ENCODE data around the gene AMY1C. TPM values are rescaled to one million over a fixed set of nuclear protein-coding genes. Genes with fewer than 3 reads are reported as not detected.
"Not testable (repeated sequence)": the region's sequence is repeated elsewhere in the genome, so short reads cannot be mapped to it uniquely, and the experiment has no call there.

The AMY1C gene
- total RNA-seq, 1 experiment from 2014 or later: not detected

GRCh38 chr1:103701256-103701655, 48.4 kb upstream of the AMY1C start:
- H3K79me2 ChIP-seq (ENCODE audit: insufficient read depth, low read length); H4K91ac ChIP-seq (ENCODE audit: insufficient read length, low read depth, low read length); H3K9me3 Mint-ChIP-seq; H2BK120ac ChIP-seq (ENCODE audit: low read depth, low read length, poor library complexity, severe bottlenecking); H2BK15ac ChIP-seq (ENCODE audit: low read depth, low read length); H2BK20ac ChIP-seq (ENCODE audit: low read depth, low read length, poor library complexity, severe bottlenecking); H3K4me2 ChIP-seq (ENCODE audit: insufficient read depth, insufficient read length, low read length); H3K9me3 ChIP-seq (ENCODE audit: control insufficient read depth, low read depth, low read length); H4K5ac ChIP-seq (ENCODE audit: insufficient read length, low read depth, low read length); H2BK5ac ChIP-seq (ENCODE audit: insufficient read length, low read length); H3K18ac ChIP-seq (ENCODE audit: insufficient read length, low read depth, low read length); H3K23me2 ChIP-seq (ENCODE audit: insufficient read length, low read depth, low read length, poor library complexity, severe bottlenecking); H4K8ac ChIP-seq (replicated peaks; ENCODE audit: insufficient read length, low read depth, low read length); H3K27me3 Mint-ChIP-seq (ENCODE audit: low read depth); H2AK5ac ChIP-seq (ENCODE audit: insufficient read length, low read length); H2AFZ ChIP-seq (ENCODE audit: low read length); H3K27ac ChIP-seq (ENCODE audit: insufficient read length, low read depth, low read length); H3K14ac ChIP-seq (ENCODE audit: insufficient read depth, low read length); H3K56ac ChIP-seq (ENCODE audit: insufficient read length, low read depth, low read length); H3K4ac ChIP-seq (ENCODE audit: low read depth, low read length); H3K4me1 ChIP-seq (ENCODE audit: insufficient read depth, low read length); H3K27ac Mint-ChIP-seq; H3K27me3 ChIP-seq (ENCODE audit: insufficient read depth, low read length); H3K23ac ChIP-seq (ENCODE audit: insufficient read length, low read depth, low read length); H3K36me3 Mint-ChIP-seq (ENCODE audit: insufficient read depth in 1 of 3, low read depth in 3 of 3); H4K20me1 ChIP-seq (ENCODE audit: control insufficient read depth, insufficient read depth, insufficient read length); H3K9ac ChIP-seq (ENCODE audit: extremely low read depth, insufficient read length, low read length); DNase-seq; H3T11ph ChIP-seq (ENCODE audit: low read length); H3K4me3 Mint-ChIP-seq; H3K4me1 Mint-ChIP-seq; H2BK12ac ChIP-seq (ENCODE audit: insufficient read length, low read depth, low read length); H3K79me1 ChIP-seq (ENCODE audit: insufficient read depth, low read depth, low read length, poor library complexity, severe bottlenecking): not testable (repeated sequence)
- no CpG with 5 or more reads among the region's 4 CpGs for whole genome bisulfite sequencing (ENCODE audit: extremely low coverage, insufficient read length, low lambda C conversion rate)

- H3K9me3 Mint-ChIP-seq; H2BK20ac ChIP-seq (ENCODE audit: low read depth, low read length, poor library complexity, severe bottlenecking); H3K9ac ChIP-seq (ENCODE audit: extremely low read depth, insufficient read length, low read length); DNase-seq; H4K20me1 ChIP-seq (ENCODE audit: control insufficient read depth, insufficient read depth, insufficient read length); H3K4me2 ChIP-seq (ENCODE audit: insufficient read depth, insufficient read length, low read length); H3K27me3 Mint-ChIP-seq (ENCODE audit: low read depth); H2BK5ac ChIP-seq (ENCODE audit: insufficient read length, low read length); H3K79me1 ChIP-seq (ENCODE audit: insufficient read depth, low read depth, low read length, poor library complexity, severe bottlenecking); H3K4me1 Mint-ChIP-seq; H3K23me2 ChIP-seq (ENCODE audit: insufficient read length, low read depth, low read length, poor library complexity, severe bottlenecking); H2BK12ac ChIP-seq (ENCODE audit: insufficient read length, low read depth, low read length); H3T11ph ChIP-seq (ENCODE audit: low read length); H2AFZ ChIP-seq (ENCODE audit: low read length); H3K79me2 ChIP-seq (ENCODE audit: insufficient read depth, low read length); H3K4me3 Mint-ChIP-seq; H3K9me3 ChIP-seq (ENCODE audit: control insufficient read depth, low read depth, low read length); H3K36me3 Mint-ChIP-seq (ENCODE audit: insufficient read depth in 1 of 3, low read depth in 3 of 3); H3K14ac ChIP-seq (ENCODE audit: insufficient read depth, low read length); H3K27ac Mint-ChIP-seq; H2BK120ac ChIP-seq (ENCODE audit: low read depth, low read length, poor library complexity, severe bottlenecking); H3K18ac ChIP-seq (ENCODE audit: insufficient read length, low read depth, low read length); H3K23ac ChIP-seq (ENCODE audit: insufficient read length, low read depth, low read length); H2BK15ac ChIP-seq (ENCODE audit: low read depth, low read length); H3K4ac ChIP-seq (ENCODE audit: low read depth, low read length); H3K4me1 ChIP-seq (ENCODE audit: insufficient read depth, low read length); H3K27me3 ChIP-seq (ENCODE audit: insufficient read depth, low read length); H3K27ac ChIP-seq (ENCODE audit: insufficient read length, low read depth, low read length); H2AK5ac ChIP-seq (ENCODE audit: insufficient read length, low read length); H4K5ac ChIP-seq (ENCODE audit: insufficient read length, low read depth, low read length); H4K8ac ChIP-seq (replicated peaks; ENCODE audit: insufficient read length, low read depth, low read length); H3K56ac ChIP-seq (ENCODE audit: insufficient read length, low read depth, low read length); H4K91ac ChIP-seq (ENCODE audit: insufficient read length, low read depth, low read length): not testable (repeated sequence)
- WGBS (ENCODE audit: extremely low coverage, insufficient read length, low lambda C conversion rate): no CpG with 5 or more reads among the region's 3 CpGs
These were observed 42.0 kb upstream of the AMY1C start for GRCh38 chr1:103707670-103708069.

Measured in H9 (cell line).